GM19463 (cell line): ENCODE measurements around the gene SERPINF2.
"Not testable (repeated sequence)": the region's sequence is repeated elsewhere in the genome, so short reads cannot be mapped to it uniquely, and the experiment has no call there.

ENCODE experiments used
- ATAC-seq: cut with Tn5 transposase; IDR thresholded peaks from one replicate; pipeline ENCODE4 v1.9.1; 2021; ENCODE audit warnings: mild to moderate bottlenecking, moderate library complexity; ENCODE audit not compliant: unreplicated experiment

Gene SERPINF2

GRCh38 chr17:1762233-1762900 lies 19.7 kb downstream of the SERPINF2 start:
- no peak for ATAC-seq

- no peak for ATAC-seq
Measured at GRCh38 chr17:1762901-1763898, 20.5 kb downstream of the SERPINF2 start.

GRCh38 chr17:1764284-1764683 lies 21.6 kb downstream of the SERPINF2 start:
- ATAC-seq, result no peak

GRCh38 chr17:1764705-1765104 lies 22.0 kb downstream of the SERPINF2 start:
- ATAC-seq, result not testable (repeated sequence)

- no peak for ATAC-seq
Measured at GRCh38 chr17:1765576-1765975, 22.9 kb downstream of the SERPINF2 start.

GRCh38 chr17:1766382-1767135 lies 23.9 kb downstream of the SERPINF2 start:
- no peak for ATAC-seq

- ATAC-seq, result no peak
Measured at GRCh38 chr17:1767358-1767757, 24.7 kb downstream of the SERPINF2 start.

GRCh38 chr17:1769822-1770477 lies 27.3 kb downstream of the SERPINF2 start:
- no peak for ATAC-seq

GRCh38 chr17:1773000-1773695 lies 30.5 kb downstream of the SERPINF2 start:
- ATAC-seq, result not testable (repeated sequence)

- ATAC-seq, result no peak
Measured at GRCh38 chr17:1773696-1774181, 31.1 kb downstream of the SERPINF2 start.

GRCh38 chr17:1774390-1775176 lies 31.9 kb downstream of the SERPINF2 start:
- ATAC-seq, result no peak

GRCh38 chr17:1776328-1776727 lies 33.7 kb downstream of the SERPINF2 start:
- no peak for ATAC-seq

- ATAC-seq, result no peak
Measured at GRCh38 chr17:1776857-1777256, 34.2 kb downstream of the SERPINF2 start.

- ATAC-seq, result no peak
Measured at GRCh38 chr17:1779571-1780131, 37.0 kb downstream of the SERPINF2 start.

- ATAC-seq, result no peak
Measured at GRCh38 chr17:1782171-1782567, 39.5 kb downstream of the SERPINF2 start.

- no peak for ATAC-seq
Measured at GRCh38 chr17:1783271-1783670, 40.6 kb downstream of the SERPINF2 start.

- no peak for ATAC-seq
Measured at GRCh38 chr17:1783834-1784611, 41.4 kb downstream of the SERPINF2 start.

GRCh38 chr17:1785930-1786329 lies 43.3 kb downstream of the SERPINF2 start:
- ATAC-seq, result no peak
